Left ventricle myocardium inferior (tissue), 1 donor: ENCODE data around the gene PANK4. TPM values are rescaled to one million over a fixed set of nuclear protein-coding genes. Genes with fewer than 3 reads are reported as not detected.

ENCODE experiments used
- DNase-seq: peaks from one replicate; pipeline ENCODE4 v3.0.0-alpha.2; 2020
- H3K27ac ChIP-seq: fragments of 200-600 bp; replicated peaks from 2 replicates; pipeline ENCODE4 v1.8.0; 2021
- H3K27me3 ChIP-seq: fragments of 200-600 bp; 2 replicates; pipeline ENCODE4 v1.8.0; 2021; ENCODE audit warnings: low read depth
- H3K36me3 ChIP-seq: fragments of 200-600 bp; 2 replicates; pipeline ENCODE4 v1.8.0; 2021
- H3K4me1 ChIP-seq: fragments of 200-600 bp; 2 replicates; pipeline ENCODE4 v1.8.0; 2021
- H3K4me3 ChIP-seq: fragments of 200-600 bp; 2 replicates; pipeline ENCODE4 v1.8.0; 2021; ENCODE audit warnings: mild to moderate bottlenecking, moderate library complexity
- H3K9me3 ChIP-seq: fragments of 200-600 bp; replicated peaks from 2 replicates; pipeline ENCODE4 v1.8.0; 2021
- intact Hi-C: fragments of 100-400 bp; cut with micrococcal nuclease; formaldehyde crosslinking; loops from one replicate; pipeline ENCODE4 v1.11.0; 2022
- total RNA-seq: library from RNA; stranded (reverse); fragmentation: NEBNext Ultra II Directional; extraction: Animal tissue kit (Norgen Biotek cat#: 25700); gene quantifications from one replicate; pipeline ENCODE4 v1.2.1, GENCODE V29; 2021
- TF ChIP-seq, protein P1 (sequence below): fragments of 200-600 bp; IDR thresholded peaks from 2 replicates; pipeline ENCODE4 v1.8.0; 2021; ENCODE audit warnings: antibody characterized with exemption, mild to moderate bottlenecking, borderline replicate concordance
- donor health status: DM: no; HTN: yes; CAD: no; lungs with severe emphysema.

The PANK4 gene
- total RNA-seq, 1 donor from 2014 or later: 42.8 TPM

DNA sequence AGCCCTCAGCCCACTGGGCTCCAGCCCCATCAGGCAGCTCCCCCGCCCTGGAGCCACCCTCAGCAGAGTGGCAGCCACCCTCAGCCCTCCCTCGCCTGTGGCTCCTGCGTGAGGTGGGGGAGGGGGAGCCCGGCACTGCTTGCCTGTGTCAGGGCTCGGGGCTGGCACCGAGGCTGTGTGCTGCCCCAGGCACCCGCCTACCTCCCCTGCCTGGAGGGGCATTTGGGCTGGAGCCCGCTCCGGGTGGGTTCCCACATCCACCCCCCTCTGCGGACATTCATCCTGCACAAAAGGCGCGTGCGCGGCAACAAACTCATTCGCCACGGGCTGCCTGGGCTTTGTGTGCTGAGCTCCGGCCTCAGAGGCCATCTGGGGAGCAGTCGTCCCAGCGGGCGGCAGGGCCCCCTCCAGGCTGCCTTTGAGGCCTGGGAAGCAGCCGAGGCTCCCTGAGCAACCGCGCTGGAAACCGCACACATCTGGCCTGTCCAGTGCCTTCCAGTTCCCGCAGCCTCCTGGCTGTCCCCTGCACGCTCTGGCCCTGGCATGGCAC lies 17.2 kb upstream of the PANK4 start:
- H3K9me3 ChIP-seq: no peaks in the 10 kb centered on the region
- H3K36me3 ChIP-seq: no peaks in the 10 kb centered on the region
- DNase-seq: no peak
- H3K4me1 ChIP-seq: peaks cover 86% of the 10 kb centered on the region
- intact Hi-C loops: no loop called here
- TF ChIP-seq, protein P1, sequence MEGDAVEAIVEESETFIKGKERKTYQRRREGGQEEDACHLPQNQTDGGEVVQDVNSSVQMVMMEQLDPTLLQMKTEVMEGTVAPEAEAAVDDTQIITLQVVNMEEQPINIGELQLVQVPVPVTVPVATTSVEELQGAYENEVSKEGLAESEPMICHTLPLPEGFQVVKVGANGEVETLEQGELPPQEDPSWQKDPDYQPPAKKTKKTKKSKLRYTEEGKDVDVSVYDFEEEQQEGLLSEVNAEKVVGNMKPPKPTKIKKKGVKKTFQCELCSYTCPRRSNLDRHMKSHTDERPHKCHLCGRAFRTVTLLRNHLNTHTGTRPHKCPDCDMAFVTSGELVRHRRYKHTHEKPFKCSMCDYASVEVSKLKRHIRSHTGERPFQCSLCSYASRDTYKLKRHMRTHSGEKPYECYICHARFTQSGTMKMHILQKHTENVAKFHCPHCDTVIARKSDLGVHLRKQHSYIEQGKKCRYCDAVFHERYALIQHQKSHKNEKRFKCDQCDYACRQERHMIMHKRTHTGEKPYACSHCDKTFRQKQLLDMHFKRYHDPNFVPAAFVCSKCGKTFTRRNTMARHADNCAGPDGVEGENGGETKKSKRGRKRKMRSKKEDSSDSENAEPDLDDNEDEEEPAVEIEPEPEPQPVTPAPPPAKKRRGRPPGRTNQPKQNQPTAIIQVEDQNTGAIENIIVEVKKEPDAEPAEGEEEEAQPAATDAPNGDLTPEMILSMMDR: no peak
- H3K27ac ChIP-seq: peak overlapping the region; percentile 97
- H3K4me3 ChIP-seq: no peak overlapping the region
- peaks cover 32% of the 10 kb centered on the region for H3K27me3 ChIP-seq

DNA sequence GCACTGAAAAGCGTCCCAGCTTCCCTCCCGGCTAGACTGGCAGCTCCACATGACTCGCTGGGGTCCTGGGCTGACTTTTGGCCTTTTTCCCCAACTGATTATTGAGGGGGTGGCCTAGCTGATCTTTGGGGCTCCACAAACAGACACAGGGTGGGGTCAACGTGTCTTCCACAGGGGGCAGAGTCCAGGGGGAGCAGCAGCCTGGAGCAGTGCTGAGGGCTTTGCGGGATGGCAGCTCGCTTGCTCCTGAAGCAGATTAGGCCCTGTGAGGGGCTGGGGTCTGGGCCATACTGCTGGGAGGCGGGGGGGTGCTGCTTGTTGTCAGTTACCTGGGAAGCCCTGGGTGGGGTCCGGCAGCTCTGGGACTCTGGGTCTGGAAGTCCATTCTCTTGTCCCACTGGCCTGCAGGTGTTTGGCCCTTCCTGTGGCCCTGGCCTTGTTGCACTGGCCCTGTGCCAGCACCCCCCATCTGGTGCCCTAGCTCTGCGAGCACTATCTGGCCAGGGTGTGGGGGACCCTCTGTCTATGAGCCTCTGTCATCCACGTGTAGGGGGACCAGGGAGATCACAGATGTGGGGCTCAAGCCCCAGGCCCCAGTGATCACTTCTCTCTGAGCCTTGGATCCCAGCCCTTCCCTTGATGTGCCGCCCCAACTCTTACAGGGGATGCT lies 16.0 kb upstream of the PANK4 start:
- TF ChIP-seq, protein P1: no peak
- Histone ChIP-seq H3K4me1 (peaks cover 75% of the 10 kb centered on the region), H3K27ac (peak overlapping the region; percentile 59), H3K9me3 (no peaks in the 10 kb centered on the region), H3K4me3 (no peak overlapping the region), H3K27me3 (peaks cover 40% of the 10 kb centered on the region), H3K36me3 (no peaks in the 10 kb centered on the region)
- intact Hi-C loops: no loop called here
- no peak for DNase-seq

GRCh38 chr1:2541619-2542245 lies 15.3 kb upstream of the PANK4 start:
- H3K27ac ChIP-seq: peak overlapping the region; percentile 59
- TF ChIP-seq, protein P1: no peak
- no peaks in the 10 kb centered on the region for H3K9me3 ChIP-seq
- no peak overlapping the region for H3K4me3 ChIP-seq
- DNase-seq: peak; percentile 76
- no peaks in the 10 kb centered on the region for H3K36me3 ChIP-seq
- peaks cover 69% of the 10 kb centered on the region for H3K4me1 ChIP-seq
- H3K27me3 ChIP-seq: peaks cover 46% of the 10 kb centered on the region
- intact Hi-C loops: no loop called here

DNA sequence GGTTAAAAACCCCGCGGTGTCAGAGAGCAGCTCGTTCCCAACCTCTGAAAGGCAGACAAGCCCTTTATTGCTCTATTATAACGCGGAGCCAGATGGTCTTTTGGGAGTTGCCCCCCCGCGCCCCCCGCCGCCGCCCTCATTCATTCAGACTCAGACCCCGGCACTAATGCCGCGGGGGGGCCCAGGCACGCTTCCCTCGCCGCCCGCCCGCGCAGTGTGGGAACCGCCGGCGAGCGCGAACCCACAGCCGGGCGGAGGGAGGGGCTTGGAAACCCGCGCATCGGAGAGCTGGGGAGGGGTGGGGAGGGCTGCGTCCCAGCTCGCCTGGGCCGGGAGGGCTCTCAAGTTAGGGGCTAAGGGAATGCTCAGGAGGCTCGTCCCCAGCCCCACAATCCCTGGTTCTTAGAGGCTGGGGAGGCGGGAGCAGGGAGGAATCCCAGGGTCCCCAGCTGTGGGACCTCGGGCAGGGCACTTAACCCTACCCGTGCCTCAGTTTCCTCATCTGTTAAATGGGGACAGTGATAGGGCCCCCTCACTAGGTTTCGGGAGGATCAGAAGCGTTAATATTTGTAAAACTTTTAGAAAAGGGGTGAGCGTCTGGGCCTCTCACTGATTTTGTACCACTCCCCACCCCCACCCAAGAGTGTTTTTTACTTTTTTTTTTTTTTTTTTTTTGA lies 14.6 kb upstream of the PANK4 start:
- Histone ChIP-seq H3K27ac (peak overlapping the region; percentile 59), H3K4me1 (peaks cover 61% of the 10 kb centered on the region), H3K36me3 (no peaks in the 10 kb centered on the region), H3K9me3 (no peaks in the 10 kb centered on the region), H3K4me3 (peak overlapping the region; percentile 29), H3K27me3 (peaks cover 54% of the 10 kb centered on the region)
- TF ChIP-seq, protein P1: no peak
- no peak for DNase-seq
- intact Hi-C loops: no loop called here

DNA sequence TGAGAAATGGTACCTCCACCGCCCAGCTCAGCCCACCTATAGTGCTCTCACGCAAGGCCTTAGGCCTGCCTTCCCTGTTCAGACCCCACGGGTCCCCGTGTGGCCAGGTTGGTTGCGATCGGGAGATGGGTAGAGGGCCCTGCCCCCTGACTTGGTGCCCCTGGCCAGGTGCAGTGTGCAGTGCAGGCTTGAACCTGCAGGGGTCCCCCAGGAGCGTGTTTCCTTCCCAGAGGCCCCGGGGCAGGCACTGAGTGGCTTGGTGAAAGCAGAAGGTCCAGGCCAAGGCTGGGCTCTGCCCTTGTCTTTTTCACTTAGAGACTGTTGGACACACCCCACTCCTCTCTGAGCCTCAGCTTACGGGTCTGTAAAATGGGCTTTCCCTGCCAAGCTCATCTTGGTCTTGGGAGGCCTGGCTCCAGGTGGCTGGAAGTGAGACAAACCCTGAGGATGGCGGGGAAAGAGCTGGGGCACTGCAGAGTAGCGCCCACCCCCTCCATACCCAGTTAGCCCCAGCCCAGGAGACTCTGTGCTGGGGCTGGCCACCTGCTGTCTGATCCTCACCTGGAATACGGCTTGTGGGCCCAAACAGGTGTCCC lies 13.0 kb upstream of the PANK4 start:
- Histone ChIP-seq H3K36me3 (no peaks in the 10 kb centered on the region), H3K27me3 (peaks cover 69% of the 10 kb centered on the region), H3K9me3 (no peaks in the 10 kb centered on the region), H3K4me1 (peaks cover 61% of the 10 kb centered on the region), H3K4me3 (no peak overlapping the region), H3K27ac (no peak overlapping the region)
- TF ChIP-seq, protein P1: peak; percentile 31
- DNase-seq: no peak
- intact Hi-C loops: no loop called here
